ENCODE results near the gene ADAMTS17. TPM values are rescaled to one million over a fixed set of nuclear protein-coding genes. Genes with fewer than 3 reads are reported as not detected.

The ADAMTS17 gene
- total RNA-seq, 1 donor from 2014 or later, result 8.2 TPM

GRCh38 chr15:100201376-100202280, 140.1 kb downstream of the ADAMTS17 start:
- no peak for DNase-seq (ENCODE audit: low spot score)

GRCh38 chr15:100200287-100200880, 141.4 kb downstream of the ADAMTS17 start:
- no peak for DNase-seq (ENCODE audit: low spot score)

- no peak for DNase-seq (ENCODE audit: low spot score)
Measured at GRCh38 chr15:100199711-100200286, 142.0 kb downstream of the ADAMTS17 start.

GRCh38 chr15:100198442-100198841, 143.3 kb downstream of the ADAMTS17 start:
- peak; percentile 67 for DNase-seq (ENCODE audit: low spot score)

- no peak for DNase-seq (ENCODE audit: low spot score)
Measured at GRCh38 chr15:100196326-100197058, 145.3 kb downstream of the ADAMTS17 start.

- no peak for DNase-seq (ENCODE audit: low spot score)
Measured at GRCh38 chr15:100194996-100195395, 146.8 kb downstream of the ADAMTS17 start.

GRCh38 chr15:100193277-100193860, 148.4 kb downstream of the ADAMTS17 start:
- DNase-seq (ENCODE audit: low spot score), result no peak

- no peak for DNase-seq (ENCODE audit: low spot score)
Measured at GRCh38 chr15:100192097-100193080, 149.4 kb downstream of the ADAMTS17 start.

- DNase-seq (ENCODE audit: low spot score), result peak; percentile 32
Measured at GRCh38 chr15:100191161-100191560, 150.6 kb downstream of the ADAMTS17 start.

- DNase-seq (ENCODE audit: low spot score), result no peak
Measured at GRCh38 chr15:100190675-100191074, 151.1 kb downstream of the ADAMTS17 start.

GRCh38 chr15:100189849-100190248, 151.9 kb downstream of the ADAMTS17 start:
- DNase-seq (ENCODE audit: low spot score), result peak; percentile 65

GRCh38 chr15:100189319-100189718, 152.5 kb downstream of the ADAMTS17 start:
- DNase-seq (ENCODE audit: low spot score), result peak; percentile 22

GRCh38 chr15:100187677-100188076, 154.1 kb downstream of the ADAMTS17 start:
- no peak for DNase-seq (ENCODE audit: low spot score)

GRCh38 chr15:100186960-100187359, 154.8 kb downstream of the ADAMTS17 start:
- no peak for DNase-seq (ENCODE audit: low spot score)

- no peak for DNase-seq (ENCODE audit: low spot score)
Measured at GRCh38 chr15:100186366-100186765, 155.4 kb downstream of the ADAMTS17 start.

- DNase-seq (ENCODE audit: low spot score), result no peak
Measured at GRCh38 chr15:100183921-100184495, 157.8 kb downstream of the ADAMTS17 start.

- no peak for DNase-seq (ENCODE audit: low spot score)
Measured at GRCh38 chr15:100180921-100181320, 160.9 kb downstream of the ADAMTS17 start.

GRCh38 chr15:100175406-100176114, 166.2 kb downstream of the ADAMTS17 start:
- DNase-seq (ENCODE audit: low spot score), result no peak

GRCh38 chr15:100174904-100175275, 166.9 kb downstream of the ADAMTS17 start:
- DNase-seq (ENCODE audit: low spot score), result no peak
